Stimulated activated CD4-positive, alpha-beta T cell treated with anti-CD3 and anti-CD28 coated beads, TNF-alpha, amount 100 ng/mL, for 4 hours (primary cell): ENCODE measurements around the gene IQGAP1.

Experiments used
- DNase-seq, 3 experiments: peaks; one replicate each; pipeline ENCODE4 v3.0.0-alpha.2; 2020; ENCODE audit warnings: low read depth in 3 of 3

IQGAP1 gene

DNA sequence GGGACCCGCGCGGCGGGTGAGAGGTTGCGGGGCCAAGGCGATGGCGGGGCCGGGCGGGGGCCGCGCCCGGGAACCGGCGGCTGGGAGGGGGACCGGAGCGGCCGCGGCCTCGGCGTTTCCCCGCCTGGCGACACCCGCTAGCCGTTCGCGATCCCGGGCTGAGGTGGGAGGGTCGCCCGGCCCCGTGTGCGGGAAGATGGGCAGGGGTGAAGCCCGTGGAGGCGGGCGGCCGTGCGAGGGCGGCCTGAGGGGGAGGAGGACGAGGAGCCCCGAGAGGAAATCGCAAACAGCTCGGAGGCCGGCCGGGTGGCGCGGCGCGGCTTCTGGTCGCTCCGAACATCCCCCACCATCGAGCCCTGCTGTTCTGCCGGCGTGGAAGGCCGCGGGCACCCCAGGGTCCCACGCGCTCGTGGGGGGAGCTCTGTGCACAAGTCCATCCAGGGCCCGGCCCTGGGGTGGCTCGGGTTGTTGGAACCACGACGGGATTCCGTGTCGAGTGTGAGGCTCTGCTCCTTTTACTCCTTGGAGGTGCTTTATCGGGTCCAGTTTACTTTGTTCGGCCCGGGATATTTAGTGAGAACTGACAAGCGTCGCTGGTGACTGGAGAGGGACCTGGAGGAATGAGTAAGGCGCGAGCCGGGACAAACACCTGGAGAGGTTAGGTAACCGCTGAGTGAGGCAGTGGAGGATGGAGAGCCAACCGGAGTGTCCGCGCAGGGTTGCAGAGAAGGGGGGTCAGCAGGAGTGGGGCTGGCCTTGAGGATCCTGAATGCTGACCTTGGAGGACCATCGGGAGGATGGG lies 142.4 kb downstream of the IQGAP1 start:
- DNase-seq = peak; percentile 10 to 39 (median 15)

DNA sequence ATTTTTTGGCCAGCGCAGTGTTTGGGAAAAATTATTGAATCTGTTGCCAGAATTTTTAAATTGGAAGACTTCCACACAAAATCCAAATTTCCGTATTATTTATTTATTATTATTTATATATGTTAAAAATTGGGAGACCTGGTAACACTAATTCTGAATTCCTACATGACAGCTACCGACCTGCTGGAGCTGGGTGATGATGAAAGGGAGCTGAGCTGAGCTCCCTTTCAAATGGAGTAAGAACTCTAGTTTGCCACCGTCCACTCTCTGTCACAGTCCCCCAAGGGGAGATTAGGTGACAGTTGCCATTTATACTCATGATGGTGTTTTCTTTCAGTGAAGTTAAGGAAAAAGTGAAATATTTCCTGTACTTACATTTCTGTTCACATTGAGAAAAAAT lies 143.1 kb downstream of the IQGAP1 start:
- no peak for DNase-seq

DNA sequence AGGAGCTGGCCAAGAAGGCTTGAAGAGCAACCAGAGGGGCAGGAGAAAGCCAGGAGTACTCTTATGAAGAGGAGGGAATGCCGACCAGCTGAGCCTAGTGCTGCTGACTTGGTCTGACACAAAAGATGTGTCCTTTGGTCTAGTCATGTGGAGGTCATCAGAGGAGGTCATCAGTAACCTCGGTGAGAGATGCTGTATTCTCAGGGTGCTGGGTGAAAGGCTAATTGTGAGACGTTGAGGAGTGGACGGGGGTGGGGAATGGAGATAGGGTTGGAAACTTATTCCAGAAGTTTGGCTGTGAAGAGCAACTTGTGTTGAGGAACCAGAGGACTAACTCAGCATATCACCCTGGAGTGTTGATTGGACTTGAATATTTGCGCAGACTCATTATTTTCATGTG lies 147.2 kb downstream of the IQGAP1 start:
- no peak for DNase-seq

DNA sequence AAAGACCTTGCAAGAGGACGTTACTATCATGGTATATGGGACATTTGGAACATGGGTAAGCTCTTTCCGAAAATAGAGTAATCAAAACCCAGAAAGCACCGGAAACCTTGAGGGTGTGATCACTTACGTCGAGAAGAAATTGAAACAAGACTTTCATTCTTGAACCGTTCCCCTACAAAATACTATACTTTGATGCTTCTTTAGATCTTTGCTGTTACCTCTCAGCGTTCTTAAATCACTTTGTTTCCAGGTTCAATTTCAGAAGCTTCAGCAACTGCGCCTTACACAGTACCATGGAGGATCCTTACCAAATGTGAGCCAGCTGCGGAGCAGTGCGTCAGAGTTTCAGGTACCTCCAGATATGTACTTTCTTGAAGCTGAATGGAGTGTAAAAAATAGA lies 151.7 kb downstream of the IQGAP1 start:
- no peak for DNase-seq

DNA sequence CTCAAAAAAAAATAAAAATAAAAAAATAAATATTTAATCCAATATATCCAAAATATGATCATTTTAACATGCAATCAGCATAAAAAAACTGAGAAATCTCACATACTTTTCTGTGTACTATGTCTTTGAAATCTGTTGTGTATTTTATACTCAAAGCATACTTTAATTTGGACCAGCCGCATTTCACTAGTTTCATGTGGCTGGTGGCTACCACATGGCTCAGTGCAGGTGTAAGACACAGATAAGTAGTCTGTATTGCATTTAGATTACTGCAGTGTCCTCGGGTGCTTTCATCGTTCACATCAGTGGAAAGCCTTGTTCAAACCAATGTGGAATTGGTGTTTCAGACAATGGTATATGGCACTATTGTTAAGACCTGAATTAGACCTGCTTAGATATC lies 152.7 kb downstream of the IQGAP1 start:
- no peak for DNase-seq

DNA sequence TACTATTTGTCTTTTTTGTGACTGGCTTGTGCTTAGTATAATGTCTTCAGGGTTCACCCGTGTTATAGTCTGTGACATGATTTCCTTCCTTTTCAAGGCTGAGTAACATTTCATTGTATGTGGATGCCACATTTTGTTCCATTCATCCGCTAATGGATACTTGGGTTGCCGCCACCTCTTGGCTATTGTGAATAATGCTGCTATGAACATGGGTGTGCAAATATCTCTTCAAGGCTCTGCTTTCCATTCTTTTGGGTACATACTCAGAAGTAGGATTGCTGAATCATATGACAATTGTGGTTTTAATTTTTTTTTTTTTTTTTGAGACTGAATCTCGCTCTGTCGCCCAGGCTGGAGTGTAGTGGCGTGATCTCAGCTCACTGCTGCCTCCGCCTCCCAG lies 157.1 kb downstream of the IQGAP1 start:
- DNase-seq = no peak

DNA sequence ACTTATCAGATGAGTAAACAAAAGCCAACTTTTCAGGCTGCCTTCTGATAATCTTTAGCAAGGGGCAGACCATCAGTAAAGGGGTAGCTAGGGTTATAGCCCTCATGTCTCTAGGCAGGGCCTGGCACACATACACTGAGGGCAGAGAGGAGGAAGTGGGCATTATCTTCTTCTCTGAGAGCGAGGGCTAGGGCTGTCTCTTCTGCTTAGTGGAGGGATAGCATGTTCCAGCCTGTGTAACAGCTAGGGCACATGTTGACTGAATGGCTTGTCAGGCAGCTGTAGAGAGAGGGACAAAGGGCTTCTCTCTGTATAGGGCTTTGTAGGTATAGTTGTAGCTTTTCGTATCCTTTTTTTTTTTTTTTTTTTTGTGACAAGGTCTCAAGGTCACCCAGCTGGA lies 159.5 kb downstream of the IQGAP1 start:
- no peak for DNase-seq

DNA sequence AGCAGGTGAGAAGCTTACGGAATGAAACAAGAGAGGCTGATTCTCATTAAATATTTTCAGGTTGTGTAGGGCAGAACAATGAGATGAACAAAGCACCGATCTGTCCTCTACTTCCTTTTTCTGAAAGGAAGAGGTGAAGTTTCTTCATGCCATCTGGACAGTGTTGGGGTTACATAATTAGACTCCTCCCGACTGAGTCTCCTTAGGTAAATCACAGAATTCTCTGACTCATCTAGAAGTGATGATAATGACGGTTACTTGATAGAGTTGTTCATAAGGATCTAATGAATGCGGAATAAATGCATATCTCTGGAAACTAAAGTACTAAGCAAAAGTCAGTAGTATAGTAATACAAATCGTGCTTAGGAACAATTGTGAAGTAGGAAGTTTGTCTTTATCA lies 162.9 kb downstream of the IQGAP1 start:
- no peak for DNase-seq
